ENCODE data around the gene TMEM43. TPM values are rescaled to one million over a fixed set of nuclear protein-coding genes. Genes with fewer than 3 reads are reported as not detected.

Gene TMEM43
- polyA plus RNA-seq, 1 of the 3 experiments (the other 2 are of a cell fraction): 105 TPM

- peak; percentile 78 for DNase-seq
- 10% methylated on average over 7 of the region's 7 CpGs for WGBS (ENCODE audit: low lambda C conversion rate)
- H3F3A ChIP-seq (replicated peaks; ENCODE audit: insufficient read depth): peaks cover 38% of the 10 kb centered on the region
- H3K9ac ChIP-seq: peak overlapping the region; percentile 85
- H3K27ac ChIP-seq (ENCODE audit: low read depth in 2 of 2, low read length in 1 of 2): peak overlapping the region; percentile 78 to 100
- no peaks in the 10 kb centered on the region for H3K9me3 ChIP-seq
- H3K4me3 ChIP-seq (ENCODE audit: low read depth in 2 of 2, low read length in 1 of 2): peak overlapping the region; percentile 13 to 19; a peak in 2 of 4 replicates
- H3K4me2 ChIP-seq: peak overlapping the region; percentile 75
- H3K36me3 ChIP-seq (replicated peaks in 1 of 2; ENCODE audit: control insufficient read depth in 1 of 2, insufficient read depth in 2 of 2, low read length in 1 of 2): peaks cover 21 to 63% of the 10 kb centered on the region in 2 experiments
- H3K27me3 ChIP-seq (ENCODE audit: insufficient read depth): no peaks in the 10 kb centered on the region
- CTCF ChIA-PET: interaction anchor here (2.0 to 2.8 kb wide), 2 partner anchors 21 to 59 kb away, joined by 6 to 8 read pairs; partner anchors contain the start of gene CHCHD4
- H4K20me1 ChIP-seq (ENCODE audit: insufficient read depth): no peaks in the 10 kb centered on the region
- H3K4me1 ChIP-seq (ENCODE audit: control insufficient read depth in 1 of 2, insufficient read depth in 2 of 2, low read depth in 1 of 2, low read length in 1 of 2): peaks cover 16 to 27% of the 10 kb centered on the region in 2 experiments
- no peaks in the 10 kb centered on the region for H3K9me2 ChIP-seq
- H2AFZ ChIP-seq (ENCODE audit: low read depth): no peak overlapping the region
- POLR2A ChIA-PET: interaction anchor here (0.9 kb wide), 1 partner anchor 34 kb away, joined by 3 read pairs; the partner anchor contains the start of genes LSM3 and XPC
- no peaks in the 10 kb centered on the region for H3K79me2 ChIP-seq (ENCODE audit: insufficient read depth)
- TF ChIP-seq REST (IDR thresholded peaks at IDR 0.05; ENCODE audit: low read depth, low read length): no peak
- peak; percentile 41; the same call in 1 of the 2 replicates for TF ChIP-seq ELF1 (IDR thresholded peaks at IDR 0.05)
- TF ChIP-seq TEAD4 (IDR thresholded peaks at IDR 0.05; ENCODE audit: borderline replicate concordance, insufficient read depth): peak; percentile 51; the same call in 1 of the 2 replicates
- TF ChIP-seq CTCF (IDR thresholded peaks at IDR 0.05): no peak
- no peak for TF ChIP-seq USF1 (IDR thresholded peaks at IDR 0.05; ENCODE audit: borderline replicate concordance, low read depth)
- no peak for TF ChIP-seq EZH2phosphoT487 (IDR thresholded peaks at IDR 0.05; ENCODE audit: borderline replicate concordance, low read depth)
- no peak for TF ChIP-seq IRF3 (IDR thresholded peaks at IDR 0.05; ENCODE audit: low read depth, low read length)
- no peak for TF ChIP-seq USF2 (IDR thresholded peaks at IDR 0.05; ENCODE audit: borderline replicate concordance, low read depth, low read length)
- peak; percentile 44 for TF ChIP-seq PBX3 (IDR thresholded peaks at IDR 0.05)
- TF ChIP-seq TCF12 (IDR thresholded peaks at IDR 0.05): peak; percentile 75
- TF ChIP-seq FOXJ3 (CRISPR knock-in tag; IDR thresholded peaks at IDR 0.05): no peak
- TF ChIP-seq MEF2A (IDR thresholded peaks at IDR 0.05; ENCODE audit: borderline replicate concordance, low read depth): no peak
- TF ChIP-seq MAX (IDR thresholded peaks at IDR 0.05; ENCODE audit: low read depth): no peak
- TF ChIP-seq GATA2 (CRISPR knock-in tag; IDR thresholded peaks at IDR 0.05): no peak
- peak in 1 of 2 experiments; percentile 66; a peak in 1 of 4 replicates for TF ChIP-seq EP300 (IDR thresholded peaks at IDR 0.05; ENCODE audit: borderline replicate concordance in 1 of 2, low read depth in 1 of 2, low read length in 1 of 2)
- TF ChIP-seq MXI1 (IDR thresholded peaks at IDR 0.05; ENCODE audit: low read depth, low read length): no peak
- no peak for TF ChIP-seq RAD21 (IDR thresholded peaks at IDR 0.05; ENCODE audit: low read length)
- no peak for TF ChIP-seq TAF1 (IDR thresholded peaks at IDR 0.05; ENCODE audit: borderline replicate concordance, low read depth, low read length)
- peak; percentile 82; the same call in 1 of the 2 replicates for TF ChIP-seq FOSL2 (IDR thresholded peaks at IDR 0.05; ENCODE audit: borderline replicate concordance, low read depth)
- TF ChIP-seq CHD2 (IDR thresholded peaks at IDR 0.05; ENCODE audit: low read length, partially characterized antibody): no peak
- TF ChIP-seq JUND (IDR thresholded peaks at IDR 0.05): peak; percentile 83
- peak; percentile 58 for TF ChIP-seq NFIC (IDR thresholded peaks at IDR 0.05; ENCODE audit: borderline replicate concordance)
- TF ChIP-seq NRF1 (IDR thresholded peaks at IDR 0.05; ENCODE audit: low read depth, low read length): no peak
Measured at GRCh38 chr3:14144423-14145075, 19.7 kb downstream of the TMEM43 start.
